Superior temporal gyrus (tissue), 1 donor: ENCODE measurements around the gene GPR65.
"Not testable (repeated sequence)": the region's sequence is repeated elsewhere in the genome, so short reads cannot be mapped to it uniquely, and the experiment has no call there.

Experiments
- DNase-seq: peaks from one replicate; pipeline ENCODE4 v3.0.0-alpha.2; 2016; ENCODE audit errors: extremely low spot score

Gene GPR65

DNA sequence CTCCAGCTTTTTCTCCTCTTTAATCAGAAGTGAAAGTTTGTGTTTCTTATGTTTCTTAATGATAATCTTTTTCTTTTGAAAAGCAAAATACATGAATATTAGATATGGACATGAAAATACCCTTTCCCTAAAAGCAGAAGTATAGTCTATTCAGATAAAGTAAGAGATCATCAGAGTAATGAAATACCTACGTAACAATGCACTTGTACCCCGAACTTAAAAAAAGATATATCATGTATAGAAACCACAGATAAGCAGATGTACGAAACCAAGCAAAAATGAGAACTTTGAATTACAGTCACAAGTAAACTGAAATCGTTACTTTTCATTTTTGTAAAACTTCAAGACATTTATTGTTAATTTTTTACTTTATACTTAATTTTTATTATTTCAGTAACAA is 1.5 kb upstream of the GPR65 start:
- no peak for DNase-seq

DNA sequence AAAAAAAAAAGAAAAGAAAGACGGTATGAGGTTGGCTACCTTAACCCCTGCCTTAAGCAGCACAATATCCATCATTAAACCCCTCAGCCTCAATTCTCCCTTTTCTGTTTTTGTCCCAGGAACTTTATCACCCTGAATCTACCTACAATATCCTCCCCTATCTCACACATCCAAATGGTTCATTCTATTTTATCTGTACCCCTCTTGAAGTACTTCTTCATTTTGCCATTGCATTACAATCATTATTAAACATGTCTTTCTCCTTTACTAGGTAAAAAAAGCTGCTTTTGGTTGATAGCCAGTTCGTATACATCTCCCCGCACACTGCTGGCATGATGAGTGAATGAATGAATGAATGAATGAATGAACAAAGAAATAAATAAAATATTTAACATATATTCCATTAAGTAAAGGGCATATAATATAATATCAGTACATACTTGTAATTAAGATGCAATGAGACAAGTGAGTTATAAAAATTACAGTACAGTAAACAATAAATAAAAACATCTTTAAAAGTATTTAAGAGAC is 364 bp upstream of the GPR65 start:
- DNase-seq, result no peak

- DNase-seq, result no peak
Observed at GRCh38 chr14:88005978-88006851, 1.3 kb downstream of the GPR65 start.

DNA sequence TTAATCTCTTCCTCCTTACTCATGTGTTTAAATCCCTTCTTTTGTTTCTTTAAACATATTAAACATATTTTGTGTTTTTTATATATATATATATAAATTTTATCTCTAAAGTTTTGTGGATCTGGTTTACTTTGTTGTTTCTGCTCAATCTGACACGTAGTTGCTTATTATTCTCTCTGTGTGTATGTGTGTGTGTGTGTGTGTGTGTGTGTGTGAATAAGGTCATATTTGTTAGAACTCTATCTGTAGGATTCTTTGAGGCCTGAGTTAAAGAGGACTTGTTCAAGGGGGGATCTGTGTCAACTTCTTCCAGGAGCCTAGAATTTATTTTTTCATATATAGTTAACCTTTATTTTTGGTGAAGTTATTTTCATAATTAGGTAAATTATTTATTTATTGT is 2.7 kb downstream of the GPR65 start:
- no peak for DNase-seq

DNA sequence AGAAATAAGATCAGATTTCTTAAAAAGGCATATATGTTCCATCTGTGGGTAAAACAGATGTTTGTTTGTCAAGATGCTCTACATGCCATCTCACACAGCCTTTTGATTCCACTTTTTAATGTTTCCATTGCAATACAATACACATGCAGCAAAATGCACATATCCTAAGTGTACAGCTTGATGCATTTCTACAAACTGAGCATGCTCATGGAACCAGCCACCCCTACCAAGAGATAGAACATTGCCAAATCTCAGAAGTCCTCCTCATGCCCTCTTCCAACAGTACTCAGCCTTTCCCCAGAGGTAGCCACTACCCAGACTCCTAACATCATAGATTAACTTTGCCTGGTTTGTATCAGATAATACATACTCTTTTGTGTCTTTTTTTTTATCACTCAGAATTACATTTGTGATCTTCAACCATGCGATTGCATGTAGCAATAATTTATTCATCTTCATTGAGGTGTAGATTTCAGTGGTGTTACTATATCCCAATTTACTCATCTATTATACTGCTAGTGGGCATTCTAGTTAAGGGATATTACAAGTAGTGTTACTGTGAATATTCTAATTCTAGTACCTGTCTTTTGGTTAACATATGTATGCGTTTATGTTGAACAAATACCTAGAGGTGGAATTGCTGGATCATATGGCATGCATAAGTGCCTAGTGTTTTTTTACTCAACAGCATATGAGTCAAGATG is 3.3 kb downstream of the GPR65 start:
- DNase-seq, result no peak

DNA sequence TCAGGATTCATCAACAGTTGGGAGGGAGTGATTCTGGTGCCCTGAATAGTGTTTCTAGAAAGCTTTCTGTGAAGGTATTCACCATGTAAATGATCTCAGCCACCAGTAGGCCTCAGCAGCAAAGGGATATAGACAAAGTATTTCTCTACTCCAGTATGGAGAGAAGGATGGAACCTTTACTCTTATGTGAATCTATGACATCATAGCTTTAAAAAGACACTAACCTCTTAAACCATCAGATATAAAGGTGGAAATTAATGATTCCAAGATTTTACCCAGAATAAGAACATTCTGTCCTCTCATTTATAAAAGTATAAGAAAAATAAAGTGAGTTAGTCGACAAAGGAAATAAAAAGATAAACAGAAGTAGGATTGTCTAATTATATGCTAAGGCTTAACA is 4.6 kb downstream of the GPR65 start:
- DNase-seq, result no peak

GRCh38 chr14:88010331-88010730 is 5.4 kb downstream of the GPR65 start:
- DNase-seq, result no peak

GRCh38 chr14:88012495-88012894 is 7.6 kb downstream of the GPR65 start:
- no peak for DNase-seq

- peak; percentile 89 for DNase-seq
Observed at GRCh38 chr14:88013750-88014349, 8.9 kb downstream of the GPR65 start.

DNA sequence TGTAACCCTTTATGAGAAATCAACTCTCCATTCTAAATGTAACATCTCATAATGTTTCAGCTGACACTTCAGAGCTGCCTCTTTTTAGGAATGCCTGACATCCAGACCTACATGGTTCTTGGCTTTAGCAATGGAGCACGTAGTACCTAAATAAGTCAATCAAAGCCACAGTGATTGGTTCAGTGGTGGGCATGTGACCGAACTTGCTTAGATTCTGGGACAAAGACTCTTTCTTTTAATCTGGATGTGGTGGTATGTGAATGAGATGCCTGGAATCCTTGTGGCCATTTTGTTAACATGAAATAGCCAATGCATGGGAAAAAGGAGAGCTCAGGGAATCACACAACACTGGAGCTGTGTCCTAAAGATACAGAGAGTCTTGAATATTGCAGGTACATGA is 11.8 kb downstream of the GPR65 start:
- DNase-seq, result no peak

DNA sequence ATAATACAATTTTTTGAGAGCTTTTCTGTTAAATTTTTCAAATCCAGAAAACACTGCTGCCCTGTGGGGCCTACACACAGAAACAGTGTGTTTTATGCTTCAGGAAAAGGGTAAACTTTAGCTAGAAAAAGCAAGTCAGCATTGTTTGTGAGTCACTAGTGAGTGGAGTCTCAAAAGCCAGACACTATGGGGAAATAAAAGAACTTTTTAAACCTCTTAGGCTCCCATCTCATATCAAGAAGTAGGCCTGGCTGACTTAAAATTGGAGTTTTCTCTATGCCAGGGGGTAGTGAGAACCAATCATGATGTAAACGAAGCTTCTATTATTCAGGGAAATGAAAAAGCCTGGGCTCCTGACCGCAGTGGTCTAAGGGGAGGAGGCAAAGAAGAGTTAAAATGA is 12.6 kb downstream of the GPR65 start:
- DNase-seq, result no peak

DNA sequence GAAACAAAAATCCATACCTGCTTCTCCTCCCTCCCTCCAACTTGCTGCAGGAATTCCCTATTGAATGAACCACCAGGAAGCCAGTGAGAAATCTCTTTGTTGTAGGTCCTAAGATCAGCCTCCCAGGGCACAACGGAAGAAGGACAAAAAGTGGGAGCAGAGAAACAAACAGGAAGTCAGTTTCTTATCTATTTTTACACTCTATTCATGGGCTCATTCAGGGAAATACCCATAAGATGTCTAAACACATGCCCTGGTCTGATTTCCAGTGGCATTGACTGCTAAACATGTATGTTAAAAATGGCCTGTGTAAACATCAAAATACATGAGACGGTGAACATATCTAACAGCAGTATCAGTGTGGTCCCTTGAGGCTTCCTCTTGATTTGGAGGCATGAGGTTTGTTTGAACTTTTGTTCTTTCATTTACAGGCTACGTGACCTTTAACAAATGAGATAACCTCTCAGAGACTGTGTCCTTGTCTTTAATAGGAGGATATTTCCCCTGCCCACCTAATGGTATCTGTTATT is 18.8 kb downstream of the GPR65 start:
- no peak for DNase-seq

DNA sequence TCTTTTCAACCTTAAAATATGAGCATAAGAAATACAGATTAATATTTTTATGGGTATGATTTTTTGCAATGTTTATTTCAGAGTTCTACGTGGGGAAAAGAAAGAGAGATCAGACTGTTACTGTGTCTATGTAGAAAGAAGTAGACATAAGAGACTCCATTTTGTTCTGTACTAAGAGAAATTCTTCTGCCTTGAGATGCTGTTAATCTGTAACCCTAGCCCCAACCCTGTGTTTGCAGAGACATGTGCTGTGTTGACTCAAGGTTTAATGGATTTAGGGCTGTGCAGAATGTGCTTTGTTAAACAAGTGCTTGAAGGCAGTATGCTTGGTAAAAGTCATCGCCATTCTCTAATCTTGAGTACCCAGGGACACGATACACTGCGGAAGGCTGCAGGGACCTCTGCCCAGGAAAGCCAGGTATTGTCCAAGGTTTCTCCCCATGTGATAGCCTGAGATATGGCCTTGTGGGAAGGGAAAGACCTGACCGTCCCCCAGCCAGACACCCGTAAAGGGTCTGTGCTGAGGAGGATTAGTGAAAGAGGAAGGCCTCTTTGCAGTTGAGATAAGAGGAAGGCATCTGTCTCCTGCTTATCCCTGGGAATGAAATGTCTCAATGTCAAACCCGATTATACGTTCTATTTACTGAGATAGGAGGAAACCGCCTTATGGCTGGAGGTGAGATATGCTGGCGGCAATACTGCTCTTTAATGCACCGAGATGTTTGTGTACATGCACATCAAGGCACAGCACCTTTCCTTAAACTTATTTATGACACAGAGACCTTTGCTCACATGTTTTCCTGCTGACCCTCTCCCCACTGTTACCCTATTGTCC is 19.5 kb downstream of the GPR65 start:
- not testable (repeated sequence) for DNase-seq

- DNase-seq, result no peak
Observed at GRCh38 chr14:88025313-88025712, 20.4 kb downstream of the GPR65 start.

GRCh38 chr14:88026890-88027289 is 22.0 kb downstream of the GPR65 start:
- no peak for DNase-seq

DNA sequence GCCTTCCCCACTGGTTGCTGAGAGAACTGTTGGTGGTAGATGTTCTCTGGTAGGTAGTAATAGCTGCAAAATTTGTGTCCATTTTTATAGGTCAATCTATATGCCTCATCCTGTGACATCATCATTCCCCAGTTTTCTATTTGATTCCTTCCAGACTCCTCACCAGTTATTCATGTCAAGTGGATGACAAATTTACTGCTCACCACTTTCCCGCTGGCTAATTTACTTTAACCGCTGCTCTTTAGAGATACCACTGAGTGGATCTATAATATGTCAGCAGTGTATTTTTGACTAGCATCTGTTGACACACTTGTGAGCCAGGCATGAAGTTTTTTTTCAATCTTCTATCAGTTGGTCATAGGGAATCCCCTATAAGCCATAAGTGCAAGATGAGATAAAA is 24.6 kb downstream of the GPR65 start:
- no peak for DNase-seq

DNA sequence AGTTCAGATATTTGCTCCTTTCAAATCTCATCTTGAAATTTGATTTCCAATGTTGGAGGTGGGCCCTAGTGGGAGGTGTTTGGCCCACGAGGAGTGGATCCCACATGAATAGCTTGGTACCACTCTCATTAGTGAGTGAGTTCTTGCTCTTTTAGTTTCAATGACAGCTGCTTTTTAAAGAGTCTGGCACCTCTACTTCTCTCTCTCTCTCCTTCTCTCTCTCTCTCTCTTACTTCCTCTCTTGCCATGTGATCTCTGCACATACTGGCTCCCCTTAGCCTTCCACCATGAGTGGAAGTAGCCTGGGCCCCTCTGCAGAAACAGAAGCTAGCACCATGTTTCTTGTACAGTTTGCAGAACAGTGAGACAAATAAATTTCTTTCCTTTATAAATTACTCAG is 25.1 kb downstream of the GPR65 start:
- DNase-seq, result no peak

GRCh38 chr14:88030892-88031291 is 26.0 kb downstream of the GPR65 start:
- no peak for DNase-seq

DNA sequence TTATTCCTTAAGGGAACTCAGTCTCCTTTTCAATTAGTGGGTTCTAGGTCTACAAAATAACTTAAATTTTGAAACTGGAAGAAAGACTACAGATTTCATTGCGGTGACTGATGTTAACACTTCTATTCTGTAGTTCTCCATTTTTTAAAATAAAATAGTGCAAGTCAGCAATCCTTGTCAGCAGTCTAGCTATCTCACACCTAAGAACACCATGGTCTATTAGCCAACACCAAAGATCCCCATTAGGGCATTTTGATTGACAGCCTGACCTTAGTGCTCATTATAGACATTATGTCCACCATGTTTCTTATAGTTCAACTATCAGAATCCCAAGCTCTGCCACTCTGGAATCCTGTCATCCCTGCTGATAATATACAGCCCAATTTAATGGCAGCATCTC is 27.4 kb downstream of the GPR65 start:
- DNase-seq, result no peak

GRCh38 chr14:88034076-88034475 is 29.1 kb downstream of the GPR65 start:
- no peak for DNase-seq

GRCh38 chr14:88036422-88036821 is 31.5 kb downstream of the GPR65 start:
- no peak for DNase-seq
